GM21717 (cell line): ENCODE measurements around the gene ALDH5A1.

Source experiments
- ATAC-seq: cut with Tn5 transposase; IDR thresholded peaks from one replicate; pipeline ENCODE4 v1.9.1; 2021; ENCODE audit warnings: mild to moderate bottlenecking, moderate library complexity; ENCODE audit not compliant: unreplicated experiment

Gene ALDH5A1

GRCh38 chr6:24564081-24564480 lies 69.3 kb downstream of the ALDH5A1 start:
- no peak for ATAC-seq

DNA sequence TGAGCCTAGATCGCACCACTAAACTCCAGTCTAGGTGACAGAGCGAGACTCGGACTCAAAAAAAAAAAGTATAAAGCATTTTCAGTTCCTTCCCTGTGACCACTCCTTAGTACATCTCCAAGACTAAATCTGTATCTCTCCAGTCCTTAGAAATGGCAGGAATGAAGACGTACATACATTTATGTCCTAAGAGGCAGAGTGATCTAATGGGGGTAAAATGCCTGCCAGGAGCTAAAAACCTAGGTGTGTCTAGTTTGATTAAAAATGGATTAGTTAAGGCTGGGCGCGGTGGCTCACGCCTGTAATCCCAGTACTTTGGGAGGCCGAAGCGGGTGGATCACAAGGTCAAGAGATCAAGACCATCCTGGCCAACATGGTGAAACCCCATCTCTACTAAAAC lies 70.4 kb downstream of the ALDH5A1 start:
- ATAC-seq, result no peak

DNA sequence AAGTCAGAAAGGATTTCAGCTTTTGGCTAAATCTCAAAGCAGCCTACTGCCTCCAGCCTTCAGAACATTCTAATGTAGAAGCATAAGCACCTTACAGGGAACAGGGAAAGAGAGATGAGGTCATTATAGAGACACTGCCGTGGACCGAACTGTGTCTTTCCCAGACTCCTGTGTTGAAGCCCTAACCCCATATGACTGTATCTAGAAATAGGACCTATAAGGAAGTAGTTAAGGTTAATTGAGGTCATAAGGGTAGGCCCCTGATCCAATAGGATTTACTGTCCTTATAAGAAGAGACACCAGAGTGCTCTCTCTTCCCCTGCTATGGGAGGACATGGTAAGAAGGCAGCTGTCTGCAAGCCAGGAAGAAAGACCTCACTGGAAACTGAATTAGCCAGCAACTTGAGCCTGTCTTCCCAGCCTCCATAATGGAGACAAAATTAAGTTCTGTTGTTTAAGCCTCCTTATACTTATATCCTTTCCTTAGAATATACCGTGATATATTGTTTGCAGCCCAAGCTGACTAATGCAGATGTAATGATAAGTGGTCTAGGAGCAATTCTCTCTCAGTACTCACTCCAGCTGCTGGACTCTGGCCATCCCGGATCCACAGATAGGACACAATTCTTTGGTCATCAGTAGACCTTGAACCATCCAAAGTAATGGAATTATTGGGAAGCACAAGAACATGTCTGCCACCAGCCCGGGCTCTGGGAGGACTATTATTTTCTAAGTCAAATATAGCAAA lies 71.4 kb downstream of the ALDH5A1 start:
- no peak for ATAC-seq

GRCh38 chr6:24568683-24569082 lies 73.9 kb downstream of the ALDH5A1 start:
- no peak for ATAC-seq

- no peak for ATAC-seq
These were observed 75.0 kb downstream of the ALDH5A1 start for GRCh38 chr6:24569811-24570210.

GRCh38 chr6:24571361-24571760 lies 76.6 kb downstream of the ALDH5A1 start:
- ATAC-seq, result no peak

DNA sequence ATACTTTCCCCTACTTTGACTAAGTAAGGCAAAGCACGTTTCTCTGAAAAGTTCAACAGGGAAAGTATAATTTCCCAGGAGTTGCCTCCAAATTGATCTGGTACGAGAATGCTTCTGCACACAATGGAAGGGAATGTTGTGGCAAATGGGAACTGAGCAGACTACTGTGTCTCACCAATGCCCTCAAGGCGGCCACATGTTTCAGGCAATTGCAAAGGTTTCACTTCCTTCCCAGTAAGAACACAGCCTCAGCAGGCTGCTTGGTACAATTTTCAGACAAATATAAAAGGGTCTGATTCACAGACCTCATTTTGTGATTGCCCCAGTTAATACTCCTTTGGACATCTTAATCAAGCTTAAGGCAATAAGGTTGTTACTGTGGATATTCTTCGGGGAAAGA lies 80.0 kb downstream of the ALDH5A1 start:
- ATAC-seq, result peak; percentile 90

- ATAC-seq, result no peak
These were observed 81.7 kb downstream of the ALDH5A1 start for GRCh38 chr6:24576447-24576846.

GRCh38 chr6:24581084-24581669 lies 86.4 kb downstream of the ALDH5A1 start:
- no peak for ATAC-seq

GRCh38 chr6:24583463-24584381 lies 89.0 kb downstream of the ALDH5A1 start:
- ATAC-seq, result no peak

DNA sequence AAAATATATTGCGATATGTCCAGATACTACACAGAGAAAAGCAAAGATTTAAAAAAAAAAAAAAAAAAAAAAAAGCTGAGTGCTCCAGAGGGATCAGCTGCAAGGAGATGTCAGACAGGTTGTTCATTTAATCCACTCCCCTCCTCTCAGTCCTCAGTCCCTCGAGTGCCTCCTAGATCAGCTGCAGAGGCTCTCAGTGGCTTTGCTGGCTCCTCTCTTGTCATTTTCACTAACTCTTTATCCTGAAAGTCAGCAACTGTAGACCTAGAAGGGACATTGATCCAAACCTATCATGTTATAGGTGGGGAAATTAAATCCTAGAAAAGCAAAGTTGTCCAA lies 89.6 kb downstream of the ALDH5A1 start:
- ATAC-seq, result no peak
